Fibroblast of lung (primary cell): ENCODE data around the gene PPM1H. TPM values are rescaled to one million over a fixed set of nuclear protein-coding genes. Genes with fewer than 3 reads are reported as not detected.

Experiments used
- DNase-seq, 2 donors: peaks; one replicate each; pipeline versions ENCODE4 v3.0.0 to v3.0.0-alpha.2; 2010; ENCODE audit warnings: low read depth in 2 of 2
- H2AFZ ChIP-seq: 2 replicates; pipeline ENCODE4 v1.5.1; 2012; ENCODE audit warnings: low read length, control low read depth, inconsistent platforms
- H3K27ac ChIP-seq: 2 replicates; pipeline ENCODE4 v1.5.1; 2011; ENCODE audit warnings: low read length, control low read depth; ENCODE audit not compliant: insufficient read depth
- H3K27me3 ChIP-seq: 2 replicates; pipeline ENCODE4 v1.5.1; 2011; ENCODE audit warnings: mild to moderate bottlenecking, low read length; ENCODE audit not compliant: control insufficient read depth, insufficient read depth
- H3K36me3 ChIP-seq: 2 replicates; pipeline ENCODE4 v1.5.1; 2011; ENCODE audit warnings: low read length; ENCODE audit not compliant: control insufficient read depth, insufficient read depth
- H3K4me1 ChIP-seq: 2 replicates; pipeline ENCODE4 v1.5.1; 2011; ENCODE audit warnings: low read length; ENCODE audit not compliant: control insufficient read depth, insufficient read depth; ENCODE audit errors: extremely low read depth
- H3K4me2 ChIP-seq: 2 replicates; pipeline ENCODE4 v1.5.1; 2011; ENCODE audit warnings: low read length, control low read depth; ENCODE audit not compliant: insufficient read depth; ENCODE audit errors: extremely low read depth
- H3K4me3 ChIP-seq, 4 experiments: fragments of 200-600 bp in 1 of 4; sonication (generic) in 1 of 4; replicated peaks in 1 of 4; 2 replicates each; pipeline ENCODE4 v1.5.1; 2011 to 2016; ENCODE audit warnings: low read length in 4 of 4, low read depth in 3 of 4, mild to moderate bottlenecking in 3 of 4, control low read depth in 2 of 4, inconsistent platforms in 1 of 4, mixed read lengths in 1 of 4; ENCODE audit not compliant: insufficient read depth in 1 of 4; ENCODE audit errors: control extremely low read depth in 1 of 4
- H3K79me2 ChIP-seq: 2 replicates; pipeline ENCODE4 v1.5.1; 2012; ENCODE audit warnings: mild to moderate bottlenecking, low read length, inconsistent platforms; ENCODE audit not compliant: control insufficient read depth, insufficient read depth
- H3K9ac ChIP-seq: 2 replicates; pipeline ENCODE4 v1.5.1; 2011; ENCODE audit warnings: mild to moderate bottlenecking, low read length, control low read depth; ENCODE audit not compliant: insufficient read depth
- H3K9me3 ChIP-seq: 2 replicates; pipeline ENCODE4 v1.5.1; 2012; ENCODE audit warnings: low read depth, low read length; ENCODE audit not compliant: control insufficient read depth, insufficient read depth
- H4K20me1 ChIP-seq: 2 replicates; pipeline ENCODE4 v1.5.1; 2011; ENCODE audit warnings: low read length; ENCODE audit not compliant: control insufficient read depth, insufficient read depth; ENCODE audit errors: extremely low read depth
- CTCF ChIP-seq, 2 donors: IDR thresholded peaks in 1 of 2; conservative IDR thresholded peaks in 1 of 2; 1 replicate in 1 of 2; 2 replicates in 1 of 2; pipeline ENCODE4 v1.5.1; 2011 to 2012; ENCODE audit warnings: low read length in 2 of 2, control low read depth in 1 of 2, inconsistent platforms in 1 of 2, low read depth in 1 of 2, mild to moderate bottlenecking in 1 of 2
- EZH2 ChIP-seq: IDR thresholded peaks from 2 replicates; pipeline ENCODE4 v1.5.1; 2012; ENCODE audit warnings: low read length, control low read depth, mild to moderate bottlenecking; ENCODE audit errors: missing control alignments
- polyA plus RNA-seq, 2 donors: library from polyadenylated mRNA; depleted of rRNA in 1 of 2; stranded (reverse) in 1 of 2; unstranded in 1 of 2; fragments of >200 nt; gene quantifications; 2 replicates each; pipeline ENCODE4 v1.2.1, GENCODE V29; 2011 to 2012; ENCODE audit warnings: missing spikeins in 1 of 2
- total RNA-seq: library from RNA; depleted of rRNA; stranded (reverse); fragments of >200 nt; gene quantifications from 2 replicates; pipeline ENCODE4 v1.2.1, GENCODE V29; 2014

PPM1H gene
- total and polyA plus RNA-seq, 2 donors (not counting 1 experiment from before 2014, with no cell fraction given) = 0.57 to 3.1 TPM

GRCh38 chr12:62726471-62726980 is 208.4 kb downstream of the PPM1H start:
- H3K36me3 ChIP-seq = no peaks in the 10 kb centered on the region
- no peaks in the 10 kb centered on the region for H3K79me2 ChIP-seq
- H2AFZ ChIP-seq = no peak overlapping the region
- H3K27ac ChIP-seq = no peak overlapping the region
- no peak for DNase-seq
- no peak overlapping the region for H3K4me2 ChIP-seq
- peaks cover 34% of the 10 kb centered on the region for H3K4me1 ChIP-seq
- H3K9ac ChIP-seq = no peak overlapping the region
- H3K9me3 ChIP-seq = no peaks in the 10 kb centered on the region
- H4K20me1 ChIP-seq = no peaks in the 10 kb centered on the region
- TF ChIP-seq CTCF (conservative IDR thresholded peaks at IDR 0.05 in 1 of 2, IDR thresholded peaks at IDR 0.05 in 1 of 2; ENCODE audit: low read depth in 1 of 2, low read length in 2 of 2) (no peak), EZH2 (no peak)
- no peak overlapping the region for H3K4me3 ChIP-seq
- H3K27me3 ChIP-seq = no peaks in the 10 kb centered on the region

- Histone ChIP-seq H3K4me1 (peaks cover 36% of the 10 kb centered on the region), H3K9ac (no peak overlapping the region), H3K9me3 (no peaks in the 10 kb centered on the region), H3K36me3 (no peaks in the 10 kb centered on the region), H2AFZ (no peak overlapping the region), H3K4me3 (no peak overlapping the region), H3K4me2 (no peak overlapping the region), H3K79me2 (no peaks in the 10 kb centered on the region), H3K27ac (peak overlapping the region; percentile 35), H3K27me3 (no peaks in the 10 kb centered on the region), H4K20me1 (no peaks in the 10 kb centered on the region)
- no peak for DNase-seq
- no peak for TF ChIP-seq EZH2
- no peak for TF ChIP-seq CTCF (conservative IDR thresholded peaks at IDR 0.05 in 1 of 2, IDR thresholded peaks at IDR 0.05 in 1 of 2; ENCODE audit: low read depth in 1 of 2, low read length in 2 of 2)
These were observed 209.2 kb downstream of the PPM1H start for GRCh38 chr12:62725781-62726180.

- Histone ChIP-seq H3K4me2 (peak overlapping the region; percentile 60), H3K9me3 (no peaks in the 10 kb centered on the region), H3K9ac (no peak overlapping the region), H3K27ac (peak overlapping the region; percentile 73), H2AFZ (no peak overlapping the region), H3K4me1 (peaks cover 40% of the 10 kb centered on the region), H3K27me3 (no peaks in the 10 kb centered on the region), H3K4me3 (no peak overlapping the region), H3K79me2 (no peaks in the 10 kb centered on the region), H4K20me1 (no peaks in the 10 kb centered on the region), H3K36me3 (no peaks in the 10 kb centered on the region)
- TF ChIP-seq EZH2 (no peak), CTCF (conservative IDR thresholded peaks at IDR 0.05 in 1 of 2, IDR thresholded peaks at IDR 0.05 in 1 of 2; ENCODE audit: low read depth in 1 of 2, low read length in 2 of 2) (no peak)
- DNase-seq = peak; percentile 92 to 100
These were observed 210.0 kb downstream of the PPM1H start for GRCh38 chr12:62724947-62725451.
